IMR-90 (cell line): ENCODE measurements around the gene TBC1D9.

Experiments used
- CEBPB ChIP-seq: IDR thresholded peaks from 2 replicates; pipeline ENCODE4 v1.6.1; 2012; ENCODE audit warnings: low read depth, low read length, improper control_type of control experiment
- FOS ChIP-seq: fragments of 150-350 bp; IDR thresholded peaks from 2 replicates; pipeline ENCODE4 v1.6.1; 2016; ENCODE audit warnings: low read depth, low read length
- MAFK ChIP-seq: IDR thresholded peaks from 2 replicates; pipeline ENCODE4 v1.6.1; 2012; ENCODE audit warnings: low read depth, low read length, improper control_type of control experiment
- MAZ ChIP-seq: IDR thresholded peaks from 2 replicates; pipeline ENCODE4 v1.6.1; 2012; ENCODE audit warnings: low read depth, mild to moderate bottlenecking, low read length, improper control_type of control experiment, moderate library complexity, borderline replicate concordance
- MXI1 ChIP-seq: IDR thresholded peaks from 2 replicates; pipeline ENCODE4 v1.6.1; 2012; ENCODE audit warnings: low read depth, mild to moderate bottlenecking, low read length, moderate library complexity, borderline replicate concordance
- NFE2L2 ChIP-seq: fragments of 150-350 bp; IDR thresholded peaks from 2 replicates; pipeline ENCODE4 v1.6.1; 2016; ENCODE audit warnings: low read depth, mild to moderate bottlenecking, low read length
- POLR2A ChIP-seq: IDR thresholded peaks from 2 replicates; pipeline ENCODE4 v1.6.1; 2012; ENCODE audit warnings: mild to moderate bottlenecking, low read depth, low read length
- RAD21 ChIP-seq: IDR thresholded peaks from 2 replicates; pipeline ENCODE4 v1.6.1; 2012; ENCODE audit warnings: low read length, improper control_type of control experiment
- RCOR1 ChIP-seq: IDR thresholded peaks from 2 replicates; pipeline ENCODE4 v1.6.1; 2012; ENCODE audit warnings: mild to moderate bottlenecking, low read length, improper control_type of control experiment; ENCODE audit not compliant: insufficient replicate concordance
- RFX5 ChIP-seq: IDR thresholded peaks from 2 replicates; pipeline ENCODE4 v1.8.0; 2012; ENCODE audit warnings: low read depth, mild to moderate bottlenecking, low read length, moderate library complexity
- TF ChIP-seq, protein P1 (sequence below): conservative IDR thresholded peaks from 2 replicates; pipeline ENCODE4 v1.5.1; 2012; ENCODE audit warnings: mild to moderate bottlenecking, low read depth, low read length, improper control_type of control experiment
- TF ChIP-seq, protein P2 (sequence below): fragments of 150-350 bp; IDR thresholded peaks from 2 replicates; pipeline ENCODE4 v1.6.1; 2017; ENCODE audit warnings: mild to moderate bottlenecking, antibody characterized with exemption, low read length, low read depth

DNA sequence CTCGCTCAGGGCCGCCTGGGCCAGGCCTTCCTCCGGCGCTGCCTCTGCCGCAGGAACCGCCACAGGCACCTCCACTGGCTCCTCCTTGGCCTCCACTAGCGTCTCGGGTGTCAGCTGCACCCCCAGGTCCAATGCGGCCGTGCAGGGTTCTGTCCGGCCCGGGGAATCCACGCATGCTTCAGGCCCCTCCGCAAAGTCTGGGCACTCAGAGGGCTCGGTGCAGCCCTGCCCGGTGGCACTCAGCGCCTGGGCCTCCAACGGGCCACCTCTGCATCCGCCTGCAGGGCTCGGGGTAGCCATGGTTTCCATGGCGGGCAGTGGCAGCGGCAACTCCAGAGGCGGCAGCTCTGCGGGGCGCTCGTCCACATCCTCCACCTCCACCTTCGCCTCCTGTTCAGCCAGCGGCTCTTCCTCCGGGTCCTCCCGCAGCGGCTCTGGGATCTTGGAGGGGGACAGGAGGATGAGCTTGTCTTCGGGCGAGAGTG, 112.6 kb downstream of the TBC1D9 start:
- TF ChIP-seq POLR2A (no peak), RAD21 (no peak), CEBPB (no peak), MAZ (no peak), FOS (no peak), RFX5 (no peak), MXI1 (no peak), RCOR1 (no peak), NFE2L2 (no peak), MAFK (no peak)
- TF ChIP-seq, protein P1, sequence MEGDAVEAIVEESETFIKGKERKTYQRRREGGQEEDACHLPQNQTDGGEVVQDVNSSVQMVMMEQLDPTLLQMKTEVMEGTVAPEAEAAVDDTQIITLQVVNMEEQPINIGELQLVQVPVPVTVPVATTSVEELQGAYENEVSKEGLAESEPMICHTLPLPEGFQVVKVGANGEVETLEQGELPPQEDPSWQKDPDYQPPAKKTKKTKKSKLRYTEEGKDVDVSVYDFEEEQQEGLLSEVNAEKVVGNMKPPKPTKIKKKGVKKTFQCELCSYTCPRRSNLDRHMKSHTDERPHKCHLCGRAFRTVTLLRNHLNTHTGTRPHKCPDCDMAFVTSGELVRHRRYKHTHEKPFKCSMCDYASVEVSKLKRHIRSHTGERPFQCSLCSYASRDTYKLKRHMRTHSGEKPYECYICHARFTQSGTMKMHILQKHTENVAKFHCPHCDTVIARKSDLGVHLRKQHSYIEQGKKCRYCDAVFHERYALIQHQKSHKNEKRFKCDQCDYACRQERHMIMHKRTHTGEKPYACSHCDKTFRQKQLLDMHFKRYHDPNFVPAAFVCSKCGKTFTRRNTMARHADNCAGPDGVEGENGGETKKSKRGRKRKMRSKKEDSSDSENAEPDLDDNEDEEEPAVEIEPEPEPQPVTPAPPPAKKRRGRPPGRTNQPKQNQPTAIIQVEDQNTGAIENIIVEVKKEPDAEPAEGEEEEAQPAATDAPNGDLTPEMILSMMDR: no peak
- TF ChIP-seq, protein P2, sequence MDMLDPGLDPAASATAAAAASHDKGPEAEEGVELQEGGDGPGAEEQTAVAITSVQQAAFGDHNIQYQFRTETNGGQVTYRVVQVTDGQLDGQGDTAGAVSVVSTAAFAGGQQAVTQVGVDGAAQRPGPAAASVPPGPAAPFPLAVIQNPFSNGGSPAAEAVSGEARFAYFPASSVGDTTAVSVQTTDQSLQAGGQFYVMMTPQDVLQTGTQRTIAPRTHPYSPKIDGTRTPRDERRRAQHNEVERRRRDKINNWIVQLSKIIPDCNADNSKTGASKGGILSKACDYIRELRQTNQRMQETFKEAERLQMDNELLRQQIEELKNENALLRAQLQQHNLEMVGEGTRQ: no peak
